HG03039 (cell line): ENCODE data around the gene SSR3.
"Not testable (repeated sequence)": the region's sequence is repeated elsewhere in the genome, so short reads cannot be mapped to it uniquely, and the experiment has no call there.

Source experiments
- ATAC-seq: cut with Tn5 transposase; IDR thresholded peaks from one replicate; pipeline ENCODE4 v1.9.1; 2021; ENCODE audit warnings: mild to moderate bottlenecking, moderate library complexity; ENCODE audit not compliant: unreplicated experiment

The SSR3 gene

GRCh38 chr3:156576651-156577348 is 21.9 kb upstream of the SSR3 start:
- ATAC-seq = no peak

GRCh38 chr3:156576051-156576450 is 21.1 kb upstream of the SSR3 start:
- no peak for ATAC-seq

- no peak for ATAC-seq
Observed at GRCh38 chr3:156575641-156576040, 20.7 kb upstream of the SSR3 start.

- not testable (repeated sequence) for ATAC-seq
Observed at GRCh38 chr3:156569881-156570280, 15.0 kb upstream of the SSR3 start.

- ATAC-seq = not testable (repeated sequence)
Observed at GRCh38 chr3:156569016-156569415, 14.1 kb upstream of the SSR3 start.

- ATAC-seq = no peak
Observed at GRCh38 chr3:156563900-156564682, 9.2 kb upstream of the SSR3 start.

- ATAC-seq = not testable (repeated sequence)
Observed at GRCh38 chr3:156562486-156562885, 7.6 kb upstream of the SSR3 start.

GRCh38 chr3:156561533-156561932 is 6.6 kb upstream of the SSR3 start:
- no peak for ATAC-seq

GRCh38 chr3:156559321-156559720 is 4.4 kb upstream of the SSR3 start:
- no peak for ATAC-seq

GRCh38 chr3:156558389-156558788 is 3.5 kb upstream of the SSR3 start:
- ATAC-seq = no peak

- no peak for ATAC-seq
Observed at GRCh38 chr3:156554515-156554841, 439 bp downstream of the SSR3 start.

GRCh38 chr3:156553705-156554356 is 1.1 kb downstream of the SSR3 start:
- ATAC-seq = no peak

GRCh38 chr3:156552973-156553372 is 1.9 kb downstream of the SSR3 start:
- no peak for ATAC-seq

GRCh38 chr3:156551746-156552145 is 3.2 kb downstream of the SSR3 start:
- no peak for ATAC-seq

- ATAC-seq = no peak
Observed at GRCh38 chr3:156551261-156551660, 3.7 kb downstream of the SSR3 start.

GRCh38 chr3:156548902-156549301 is 6.0 kb downstream of the SSR3 start:
- ATAC-seq = no peak

GRCh38 chr3:156548041-156548687 is 6.8 kb downstream of the SSR3 start:
- ATAC-seq = no peak

- no peak for ATAC-seq
Observed at GRCh38 chr3:156547637-156548036, 7.3 kb downstream of the SSR3 start.

- no peak for ATAC-seq
Observed at GRCh38 chr3:156543043-156543555, 11.8 kb downstream of the SSR3 start.

GRCh38 chr3:156542101-156543042 is 12.5 kb downstream of the SSR3 start:
- no peak for ATAC-seq
